HepG2 (cell line): Measurements from ENCODE around the gene CLDN9. TPM values are rescaled to one million over a fixed set of nuclear protein-coding genes. Genes with fewer than 3 reads are reported as not detected.

Experiments
- AKNA ChIP-seq: sonication (generic); formaldehyde crosslinking; IDR thresholded peaks from 2 replicates; pipeline ENCODE4 v1.4.0; 2020; ENCODE audit warnings: missing genetic modification reagents, borderline replicate concordance
- ATF4 ChIP-seq, 2 experiments: fragments of 450-650 bp in 1 of 2; sonication (generic) in 1 of 2; formaldehyde crosslinking; IDR thresholded peaks; 2 replicates each; pipeline versions ENCODE4 v1.5.0 to v1.8.0; 2020 to 2022; ENCODE audit warnings: mild to moderate bottlenecking in 1 of 2, missing genetic modification reagents in 1 of 2
- GLMP ChIP-seq: sonication (generic); formaldehyde crosslinking; IDR thresholded peaks from 2 replicates; pipeline ENCODE4 v1.9.0; 2021; ENCODE audit warnings: missing genetic modification reagents, mild to moderate bottlenecking, borderline replicate concordance
- HIVEP1 ChIP-seq: sonication (generic); formaldehyde crosslinking; IDR thresholded peaks from 2 replicates; pipeline ENCODE4 v1.4.0; 2020; ENCODE audit warnings: mild to moderate bottlenecking, missing genetic modification reagents
- NR2F2 ChIP-seq: IDR thresholded peaks from 2 replicates; pipeline ENCODE4 v1.6.1; 2012; ENCODE audit warnings: low read depth, inconsistent platforms, borderline replicate concordance
- RORA ChIP-seq: sonication (generic); formaldehyde crosslinking; IDR thresholded peaks from 2 replicates; pipeline ENCODE4 v1.5.0; 2020; ENCODE audit warnings: mild to moderate bottlenecking, missing genetic modification reagents, moderate library complexity
- SMAD1 ChIP-seq: sonication (generic); formaldehyde crosslinking; IDR thresholded peaks from 2 replicates; pipeline ENCODE4 v1.4.0; 2020; ENCODE audit warnings: missing genetic modification reagents, low read depth, mild to moderate bottlenecking, borderline replicate concordance
- TRIM24 ChIP-seq: sonication (generic); formaldehyde crosslinking; IDR thresholded peaks from 2 replicates; pipeline ENCODE4 v1.8.0; 2022; ENCODE audit warnings: mild to moderate bottlenecking, missing genetic modification reagents
- ZBTB39 ChIP-seq: sonication (generic); formaldehyde crosslinking; IDR thresholded peaks from 2 replicates; pipeline ENCODE4 v1.5.0; 2020; ENCODE audit warnings: missing genetic modification reagents
- ZNF138 ChIP-seq: sonication (generic); formaldehyde crosslinking; IDR thresholded peaks from 2 replicates; pipeline ENCODE4 v1.5.0; 2020; ENCODE audit warnings: mild to moderate bottlenecking, low read depth, missing genetic modification reagents
- ZNF276 ChIP-seq: sonication (generic); formaldehyde crosslinking; IDR thresholded peaks from 2 replicates; pipeline ENCODE4 v1.4.0; 2020; ENCODE audit warnings: mild to moderate bottlenecking, low read depth, missing genetic modification reagents
- ZNF430 ChIP-seq: sonication (generic); formaldehyde crosslinking; IDR thresholded peaks from 2 replicates; pipeline ENCODE4 v1.9.0; 2021; ENCODE audit warnings: mild to moderate bottlenecking, missing genetic modification reagents
- ZNF839 ChIP-seq: sonication (generic); formaldehyde crosslinking; IDR thresholded peaks from 2 replicates; pipeline ENCODE4 v1.4.0; 2020; ENCODE audit warnings: missing genetic modification reagents, mild to moderate bottlenecking, borderline replicate concordance
- polyA plus RNA-seq, 8 experiments: library from polyadenylated mRNA; depleted of rRNA in 3 of 8; stranded (reverse) in 7 of 8; unstranded in 1 of 8; fragments of >200 nt; fragmentation: Illumina TruSeq in 4 of 8; extraction: Trizol in 4 of 8; gene quantifications; 2 replicates each; pipeline versions ENCODE4 v1.2.1 to v1.2.3, GENCODE V29; 2011 to 2016; ENCODE audit warnings: low read depth in 4 of 8, missing spikeins in 1 of 8, mixed read lengths in 1 of 8; ENCODE audit not compliant: insufficient read depth in 1 of 8
- total RNA-seq, 5 experiments: library from RNA; depleted of rRNA; stranded (reverse); fragments of >200 nt; fragmentation: Illumina TruSeq; extraction: Trizol; gene quantifications; 2 replicates each; pipeline ENCODE4 v1.2.3, GENCODE V29; 2016; ENCODE audit warnings: low read depth in 1 of 5

The CLDN9 gene
- total and polyA plus RNA-seq, 2 of the 13 experiments (the other 11 are each of a cell fraction or from before 2014, with no cell fraction given), result 0.15 to 0.26 TPM

GRCh38 chr16:2980227-2981176 is 32.2 kb upstream of the CLDN9 start, which contains the start of gene PKMYT1 (continued):
- TF ChIP-seq HIVEP1 (CRISPR knock-in tag) (no peak), ZNF839 (0 out of 2 replicates have a peak, but pooled peaks have one; percentile 28), RORA (CRISPR knock-in tag) (no peak), ZNF276 (no peak), ZNF138 (CRISPR knock-in tag) (no peak), ZBTB39 (CRISPR knock-in tag) (0 out of 2 replicates have a peak, but pooled peaks have one; percentile 26), ZNF430 (CRISPR knock-in tag) (no peak), NR2F2 (no peak), SMAD1 (CRISPR knock-in tag) (0 out of 2 replicates have a peak, but pooled peaks have one; percentile 23), AKNA (CRISPR knock-in tag) (0 out of 2 replicates have a peak, but pooled peaks have one; percentile 50), ATF4 (CRISPR knock-in tag; IDR thresholded peaks at IDR 0.05) (no peak), TRIM24 (CRISPR knock-in tag) (no peak), GLMP (CRISPR knock-in tag) (no peak)
